Upper lobe of left lung (tissue), 4 donors: ENCODE data around the gene COG4.

Source experiments
- EP300 ChIP-seq, 4 donors: sonication (generic); formaldehyde crosslinking; IDR thresholded peaks; one replicate each; pipeline ENCODE4 v1.5.1; 2017; ENCODE audit warnings: antibody characterized with exemption in 4 of 4, control low read depth in 2 of 4
- POLR2A ChIP-seq, 4 donors: fragments of 450-650 bp; IDR thresholded peaks; one replicate each; pipeline ENCODE4 v1.5.1; 2016 to 2017; ENCODE audit warnings: antibody characterized with exemption in 4 of 4, mild to moderate bottlenecking in 2 of 4
- POLR2AphosphoS5 ChIP-seq, 2 donors: sonication (generic); formaldehyde crosslinking; IDR thresholded peaks; one replicate each; pipeline ENCODE4 v1.5.1; 2017; ENCODE audit warnings: antibody characterized with exemption in 2 of 2
- TF ChIP-seq, protein P1 (sequence below), 6 experiments: fragments of 450-650 bp in 4 of 6; fragments of 200-600 bp in 2 of 6; sonication (generic) in 2 of 6; IDR thresholded peaks; one replicate each; pipeline ENCODE4 v1.5.1; 2016 to 2019; ENCODE audit warnings: antibody characterized with exemption in 6 of 6

DNA sequence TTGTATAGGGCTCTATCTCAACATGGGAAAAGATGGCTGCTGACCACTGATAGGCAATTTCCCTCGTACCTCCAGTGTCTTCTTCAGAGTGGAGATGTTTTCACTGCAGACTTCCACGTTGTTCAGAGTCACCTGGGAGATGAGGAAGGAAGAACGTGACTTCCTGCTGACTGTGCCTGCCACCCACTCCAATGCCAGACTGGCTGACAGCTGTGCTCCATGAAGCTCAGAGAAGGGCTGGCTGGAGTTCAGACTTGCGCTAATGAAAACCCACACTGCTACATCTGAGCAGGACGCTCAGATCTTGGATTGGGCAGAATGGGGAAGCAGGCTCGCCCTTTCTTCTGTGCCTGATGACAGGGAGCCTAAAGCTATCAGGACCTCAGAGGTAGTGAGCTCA lies 33.1 kb downstream of the COG4 start:
- TF ChIP-seq, protein P1, sequence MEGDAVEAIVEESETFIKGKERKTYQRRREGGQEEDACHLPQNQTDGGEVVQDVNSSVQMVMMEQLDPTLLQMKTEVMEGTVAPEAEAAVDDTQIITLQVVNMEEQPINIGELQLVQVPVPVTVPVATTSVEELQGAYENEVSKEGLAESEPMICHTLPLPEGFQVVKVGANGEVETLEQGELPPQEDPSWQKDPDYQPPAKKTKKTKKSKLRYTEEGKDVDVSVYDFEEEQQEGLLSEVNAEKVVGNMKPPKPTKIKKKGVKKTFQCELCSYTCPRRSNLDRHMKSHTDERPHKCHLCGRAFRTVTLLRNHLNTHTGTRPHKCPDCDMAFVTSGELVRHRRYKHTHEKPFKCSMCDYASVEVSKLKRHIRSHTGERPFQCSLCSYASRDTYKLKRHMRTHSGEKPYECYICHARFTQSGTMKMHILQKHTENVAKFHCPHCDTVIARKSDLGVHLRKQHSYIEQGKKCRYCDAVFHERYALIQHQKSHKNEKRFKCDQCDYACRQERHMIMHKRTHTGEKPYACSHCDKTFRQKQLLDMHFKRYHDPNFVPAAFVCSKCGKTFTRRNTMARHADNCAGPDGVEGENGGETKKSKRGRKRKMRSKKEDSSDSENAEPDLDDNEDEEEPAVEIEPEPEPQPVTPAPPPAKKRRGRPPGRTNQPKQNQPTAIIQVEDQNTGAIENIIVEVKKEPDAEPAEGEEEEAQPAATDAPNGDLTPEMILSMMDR (IDR thresholded peaks at IDR 0.05): no peak
- TF ChIP-seq POLR2A (IDR thresholded peaks at IDR 0.05): no peak
- no peak for TF ChIP-seq POLR2AphosphoS5 (IDR thresholded peaks at IDR 0.05)
- no peak for TF ChIP-seq EP300 (IDR thresholded peaks at IDR 0.05)
